Breast epithelium (tissue), 4 donors: ENCODE data around the gene SPTLC2. TPM values are rescaled to one million over a fixed set of nuclear protein-coding genes. Genes with fewer than 3 reads are reported as not detected.

Source experiments
- DNase-seq, 2 donors: peaks; one replicate each; pipeline ENCODE4 v3.0.0-alpha.2; 2019; ENCODE audit warnings: low spot score in 2 of 2
- H3K27ac ChIP-seq, 2 donors: fragments of 200-600 bp; sonication (generic) in 1 of 2; one replicate each; pipeline ENCODE4 v1.5.1; 2016 to 2019; ENCODE audit warnings: mild to moderate bottlenecking in 1 of 2
- H3K27me3 ChIP-seq, 2 donors: fragments of 200-600 bp; sonication (generic) in 1 of 2; one replicate each; pipeline versions ENCODE4 v1.5.1 to v1.6.0; 2017 to 2019; ENCODE audit warnings: control low read depth in 1 of 2, mild to moderate bottlenecking in 1 of 2
- H3K36me3 ChIP-seq: fragments of 200-600 bp; one replicate; pipeline ENCODE4 v1.5.1; 2019
- H3K4me1 ChIP-seq, 2 donors: fragments of 200-600 bp; sonication (generic); one replicate each; pipeline ENCODE4 v1.5.1; 2016 to 2019; ENCODE audit warnings: control low read depth in 1 of 2
- H3K4me3 ChIP-seq, 3 donors: fragments of 200-600 bp; sonication (generic); 1 replicate in 2 of 3; 2 replicates in 1 of 3; pipeline ENCODE4 v1.5.1; 2016 to 2019; ENCODE audit warnings: mild to moderate bottlenecking in 3 of 3, moderate library complexity in 2 of 3
- H3K9me3 ChIP-seq, 2 donors: fragments of 200-600 bp; sonication (generic) in 1 of 2; one replicate each; pipeline ENCODE4 v1.5.1; 2016 to 2019; ENCODE audit warnings: control low read depth in 1 of 2
- POLR2A ChIP-seq: fragments of 450-650 bp; IDR thresholded peaks from one replicate; pipeline ENCODE4 v1.6.1; 2016; ENCODE audit warnings: antibody characterized with exemption, mild to moderate bottlenecking, moderate library complexity
- POLR2AphosphoS5 ChIP-seq, 3 donors: sonication (generic); formaldehyde crosslinking; IDR thresholded peaks; one replicate each; pipeline ENCODE4 v1.6.1; 2017; ENCODE audit warnings: antibody characterized with exemption in 3 of 3
- intact Hi-C: fragments of 100-400 bp; cut with DNase I; formaldehyde crosslinking; loops from one replicate; pipeline ENCODE4 v1.15.1; 2023; ENCODE audit warnings: low total_unique reads
- total RNA-seq, 3 donors: library from RNA; depleted of rRNA; stranded (reverse); fragments of >200 nt; gene quantifications; one replicate each; pipeline ENCODE4 v1.1.0, GENCODE V29; 2016
- TF ChIP-seq, protein P1 (sequence below), 3 donors: fragments of 450-650 bp; IDR thresholded peaks; one replicate each; pipeline ENCODE4 v1.5.1; 2016 to 2017; ENCODE audit warnings: antibody characterized with exemption in 3 of 3, mild to moderate bottlenecking in 3 of 3, moderate library complexity in 3 of 3

The SPTLC2 gene
- total RNA-seq, 3 donors from 2014 or later = 31.2 to 47.2 (median 42.6) TPM

DNA sequence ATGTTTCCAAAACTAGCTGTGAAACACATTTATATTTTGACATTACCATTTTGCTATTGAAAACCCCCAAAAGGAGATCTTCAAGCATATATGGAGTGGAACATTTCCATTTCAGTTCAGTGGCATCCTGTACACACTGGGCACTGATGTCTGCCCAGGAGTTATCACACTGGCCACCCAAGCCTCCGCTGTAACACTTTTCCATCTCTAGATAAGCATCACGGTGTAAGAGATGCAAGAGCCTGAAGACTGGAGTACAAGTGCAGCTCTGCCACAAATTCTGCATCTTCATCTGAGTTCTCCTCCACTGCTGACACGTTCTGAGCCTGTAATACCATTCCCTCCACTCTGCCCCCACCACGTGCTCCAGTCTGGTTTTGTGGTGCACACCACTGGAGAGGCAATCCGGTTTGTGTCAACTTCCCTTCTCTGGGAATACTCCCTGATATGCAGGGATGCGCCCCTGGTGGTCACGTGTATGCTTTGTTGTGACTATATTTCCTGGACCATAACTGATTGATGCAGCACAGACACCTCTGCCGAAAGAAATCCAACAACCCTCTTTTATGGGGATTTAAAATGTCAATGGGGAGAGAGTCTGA is 12.7 kb downstream of the SPTLC2 start:
- TF ChIP-seq POLR2A (no peak), POLR2AphosphoS5 (IDR thresholded peaks at IDR 0.05) (no peak)
- TF ChIP-seq, protein P1, sequence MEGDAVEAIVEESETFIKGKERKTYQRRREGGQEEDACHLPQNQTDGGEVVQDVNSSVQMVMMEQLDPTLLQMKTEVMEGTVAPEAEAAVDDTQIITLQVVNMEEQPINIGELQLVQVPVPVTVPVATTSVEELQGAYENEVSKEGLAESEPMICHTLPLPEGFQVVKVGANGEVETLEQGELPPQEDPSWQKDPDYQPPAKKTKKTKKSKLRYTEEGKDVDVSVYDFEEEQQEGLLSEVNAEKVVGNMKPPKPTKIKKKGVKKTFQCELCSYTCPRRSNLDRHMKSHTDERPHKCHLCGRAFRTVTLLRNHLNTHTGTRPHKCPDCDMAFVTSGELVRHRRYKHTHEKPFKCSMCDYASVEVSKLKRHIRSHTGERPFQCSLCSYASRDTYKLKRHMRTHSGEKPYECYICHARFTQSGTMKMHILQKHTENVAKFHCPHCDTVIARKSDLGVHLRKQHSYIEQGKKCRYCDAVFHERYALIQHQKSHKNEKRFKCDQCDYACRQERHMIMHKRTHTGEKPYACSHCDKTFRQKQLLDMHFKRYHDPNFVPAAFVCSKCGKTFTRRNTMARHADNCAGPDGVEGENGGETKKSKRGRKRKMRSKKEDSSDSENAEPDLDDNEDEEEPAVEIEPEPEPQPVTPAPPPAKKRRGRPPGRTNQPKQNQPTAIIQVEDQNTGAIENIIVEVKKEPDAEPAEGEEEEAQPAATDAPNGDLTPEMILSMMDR (IDR thresholded peaks at IDR 0.05) = no peak
- Histone ChIP-seq H3K36me3 (no peaks in the 10 kb centered on the region), H3K9me3 (no peaks in the 10 kb centered on the region), H3K27me3 (no peaks in the 10 kb centered on the region), H3K27ac (no peak overlapping the region), H3K4me1 (no peaks in the 10 kb centered on the region), H3K4me3 (no peak overlapping the region)
- no peak for DNase-seq
- intact Hi-C loops = no loop called here

- no peak for DNase-seq
- H3K4me3 ChIP-seq = no peak overlapping the region
- H3K4me1 ChIP-seq = no peaks in the 10 kb centered on the region
- no peak overlapping the region for H3K27ac ChIP-seq
- intact Hi-C loops = no loop called here
- H3K36me3 ChIP-seq = no peaks in the 10 kb centered on the region
- H3K9me3 ChIP-seq = no peaks in the 10 kb centered on the region
- no peak for TF ChIP-seq POLR2A
- TF ChIP-seq, protein P1 (IDR thresholded peaks at IDR 0.05) = no peak
- TF ChIP-seq POLR2AphosphoS5 (IDR thresholded peaks at IDR 0.05) = no peak
- no peaks in the 10 kb centered on the region for H3K27me3 ChIP-seq
These were observed 13.4 kb downstream of the SPTLC2 start for GRCh38 chr14:77603031-77603430.

- intact Hi-C loops = no loop called here
- Histone ChIP-seq H3K27ac (no peak overlapping the region), H3K4me3 (no peak overlapping the region)
These were observed 14.4 kb downstream of the SPTLC2 start for GRCh38 chr14:77601846-77602619.

DNA sequence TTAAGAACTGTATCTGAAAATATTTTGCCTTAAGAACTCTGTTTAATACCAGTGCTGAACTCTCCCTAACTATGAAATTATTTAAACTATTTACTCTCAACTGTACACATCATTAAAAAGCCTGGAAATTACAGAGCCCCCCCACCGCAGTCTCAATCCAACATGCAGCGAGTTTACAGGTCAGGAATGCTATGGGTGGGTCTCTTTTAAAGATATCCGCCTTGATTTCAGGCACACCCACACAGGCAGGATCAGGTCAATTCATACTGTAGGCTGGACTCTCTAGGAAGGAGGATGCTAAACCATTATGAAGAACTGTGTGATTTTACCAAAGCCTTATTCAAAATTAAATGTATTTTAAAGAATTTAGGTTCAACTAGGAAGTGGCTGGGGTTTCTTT is 16.5 kb downstream of the SPTLC2 start:
- Histone ChIP-seq H3K27me3 (no peaks in the 10 kb centered on the region), H3K4me1 (no peaks in the 10 kb centered on the region), H3K4me3 (no peak overlapping the region), H3K9me3 (no peaks in the 10 kb centered on the region), H3K36me3 (no peaks in the 10 kb centered on the region), H3K27ac (no peak overlapping the region)
- intact Hi-C loops = no loop called here
- DNase-seq = no peak
- TF ChIP-seq, protein P1 (IDR thresholded peaks at IDR 0.05) = no peak
- TF ChIP-seq POLR2A (no peak), POLR2AphosphoS5 (IDR thresholded peaks at IDR 0.05) (no peak)

More at GRCh38 chr14:77601846-77602619, 14.4 kb downstream of the SPTLC2 start:
- H3K27me3 ChIP-seq = no peaks in the 10 kb centered on the region
- TF ChIP-seq POLR2AphosphoS5 (IDR thresholded peaks at IDR 0.05) = no peak
- TF ChIP-seq, protein P1 (IDR thresholded peaks at IDR 0.05) = no peak
- no peak for TF ChIP-seq POLR2A
- H3K36me3 ChIP-seq = no peaks in the 10 kb centered on the region
- H3K9me3 ChIP-seq = no peaks in the 10 kb centered on the region
- no peak for DNase-seq
- H3K4me1 ChIP-seq = no peaks in the 10 kb centered on the region

- no peak for DNase-seq
- TF ChIP-seq POLR2AphosphoS5 (IDR thresholded peaks at IDR 0.05) = no peak
- TF ChIP-seq POLR2A = no peak
- TF ChIP-seq, protein P1 (IDR thresholded peaks at IDR 0.05) = no peak
- no peaks in the 10 kb centered on the region for H3K36me3 ChIP-seq
- intact Hi-C loops = no loop called here
- no peak overlapping the region for H3K4me3 ChIP-seq
- H3K27me3 ChIP-seq = no peaks in the 10 kb centered on the region
- no peak overlapping the region for H3K27ac ChIP-seq
- H3K4me1 ChIP-seq = peaks cover 0 to 7% of the 10 kb centered on the region in 2 donors
- no peaks in the 10 kb centered on the region for H3K9me3 ChIP-seq
These were observed 17.9 kb downstream of the SPTLC2 start for GRCh38 chr14:77598366-77599070.
